ENCODE results near the gene CCDC66.

The CCDC66 gene

GRCh38 chr3:56621681-56622080, 64.7 kb downstream of the CCDC66 start:
- no peak for DNase-seq (ENCODE audit: low read depth in 3 of 3)

GRCh38 chr3:56622381-56622780, 65.4 kb downstream of the CCDC66 start:
- no peak for DNase-seq (ENCODE audit: low read depth in 3 of 3)

- DNase-seq (ENCODE audit: low read depth in 3 of 3): no peak
Measured at GRCh38 chr3:56624725-56625124, 67.8 kb downstream of the CCDC66 start.

- DNase-seq (ENCODE audit: low read depth in 3 of 3): no peak
Measured at GRCh38 chr3:56629047-56629446, 72.1 kb downstream of the CCDC66 start.

- DNase-seq (ENCODE audit: low read depth in 3 of 3): no peak
Measured at GRCh38 chr3:56629451-56629850, 72.5 kb downstream of the CCDC66 start.

- DNase-seq (ENCODE audit: low read depth in 3 of 3): no peak
Measured at GRCh38 chr3:56630966-56631365, 74.0 kb downstream of the CCDC66 start.

- DNase-seq (ENCODE audit: low read depth in 3 of 3): no peak
Measured at GRCh38 chr3:56633181-56633580, 76.2 kb downstream of the CCDC66 start.

GRCh38 chr3:56633602-56634535, 76.9 kb downstream of the CCDC66 start:
- DNase-seq (ENCODE audit: low read depth in 3 of 3): no peak

- DNase-seq (ENCODE audit: low read depth in 3 of 3): no peak
Measured at GRCh38 chr3:56645407-56645806, 88.4 kb downstream of the CCDC66 start.

GRCh38 chr3:56654460-56654859, 97.5 kb downstream of the CCDC66 start:
- no peak for DNase-seq (ENCODE audit: low read depth in 3 of 3)

- DNase-seq (ENCODE audit: low read depth in 3 of 3): no peak
Measured at GRCh38 chr3:56655709-56656108, 98.7 kb downstream of the CCDC66 start.

- no peak for DNase-seq (ENCODE audit: low read depth in 3 of 3)
Measured at GRCh38 chr3:56664823-56665222, 107.8 kb downstream of the CCDC66 start.

- no peak for DNase-seq (ENCODE audit: low read depth in 3 of 3)
Measured at GRCh38 chr3:56667973-56668579, 111.1 kb downstream of the CCDC66 start.

All from stimulated activated CD4-positive, alpha-beta T cell treated with anti-CD3 and anti-CD28 coated beads, TNF-alpha, amount 100 ng/mL, for 24 hours (primary cell).